PC-3 (cell line): ENCODE measurements around the gene TRIM44. TPM values are rescaled to one million over a fixed set of nuclear protein-coding genes. Genes with fewer than 3 reads are reported as not detected.

Experiments
- ATAC-seq: fragments of 200-7000 bp; cut with Tn5 transposase; 2 replicates; pipeline ENCODE4 v1.9.1; 2020; ENCODE audit warnings: mild to moderate bottlenecking, moderate library complexity
- BruUV-seq: library from RNA; stranded (reverse); fragments of 400-500 nt; replicated peaks from 2 replicates; lab custom pipeline; 2021; lab: Mats Ljungman, UMichigan
- CTCF ChIA-PET: fragments of 300-600 bp; sonication (Branson Sonifier 250); formaldehyde crosslinking; loops from one replicate; lab custom pipeline; 2022; ENCODE audit warnings: antibody characterized with exemption; lab: Charles Lee
- POLR2A ChIA-PET: fragments of 300-600 bp; sonication (Branson Sonifier 250); formaldehyde crosslinking; loops from one replicate; lab custom pipeline; 2022; ENCODE audit warnings: antibody characterized with exemption; ENCODE audit not compliant: unreplicated experiment; lab: Charles Lee
- DNase-seq: peaks from one replicate; pipeline ENCODE4 v3.0.0-alpha.2; 2015
- H2AFZ ChIP-seq: fragments of 300-600 bp; sonication (generic); 2 replicates; pipeline ENCODE4 v1.6.0; 2016; ENCODE audit warnings: antibody characterized with exemption, low read length
- H3F3A ChIP-seq: fragments of 300-600 bp; sonication (generic); one replicate; pipeline ENCODE4 v1.6.0; 2017; ENCODE audit warnings: antibody characterized with exemption, low read length, control low read depth, mild to moderate bottlenecking; ENCODE audit not compliant: unreplicated experiment
- H3K27ac ChIP-seq: fragments of 300-600 bp; sonication (generic); 2 replicates; pipeline ENCODE4 v1.5.1; 2016; ENCODE audit warnings: mild to moderate bottlenecking, low read length
- H3K27me3 ChIP-seq: fragments of 300-600 bp; sonication (generic); 2 replicates; pipeline ENCODE4 v1.6.1; 2016; ENCODE audit warnings: low read length, mixed read lengths
- H3K36me3 ChIP-seq: fragments of 300-600 bp; sonication (generic); 2 replicates; pipeline ENCODE4 v1.6.1; 2016; ENCODE audit warnings: low read depth, mixed run types, low read length, mixed read lengths
- H3K4me1 ChIP-seq: fragments of 300-600 bp; sonication (generic); 2 replicates; pipeline ENCODE4 v1.5.1; 2016; ENCODE audit warnings: low read length; ENCODE audit not compliant: insufficient read depth
- H3K4me2 ChIP-seq: fragments of 300-600 bp; sonication (generic); 2 replicates; pipeline ENCODE4 v1.6.0; 2016; ENCODE audit warnings: low read length
- H3K4me3 ChIP-seq: fragments of 300-600 bp; sonication (generic); 2 replicates; pipeline ENCODE4 v1.5.1; 2016; ENCODE audit warnings: mild to moderate bottlenecking, low read length, mixed read lengths
- H3K79me2 ChIP-seq: fragments of 300-600 bp; sonication (generic); 2 replicates; pipeline ENCODE4 v1.6.1; 2017; ENCODE audit warnings: low read length, mixed read lengths
- H3K9ac ChIP-seq: fragments of 300-600 bp; sonication (generic); 2 replicates; pipeline ENCODE4 v1.6.0; 2016; ENCODE audit warnings: mild to moderate bottlenecking, low read length
- H3K9me2 ChIP-seq: fragments of 300-600 bp; sonication (generic); replicated peaks from 2 replicates; pipeline ENCODE4 v1.6.1; 2016; ENCODE audit warnings: mixed run types, low read length, mixed read lengths
- H3K9me3 ChIP-seq: fragments of 300-600 bp; sonication (generic); 2 replicates; pipeline ENCODE4 v1.6.1; 2016; ENCODE audit warnings: low read length, mixed read lengths
- H4K20me1 ChIP-seq: fragments of 300-600 bp; sonication (generic); 2 replicates; pipeline ENCODE4 v1.6.1; 2016; ENCODE audit warnings: low read length, mixed read lengths
- EZH2 ChIP-seq: fragments of 300-600 bp; sonication (generic); IDR thresholded peaks from one replicate; pipeline ENCODE4 v1.6.1; 2017; ENCODE audit warnings: antibody characterized with exemption, mild to moderate bottlenecking, low read length; ENCODE audit not compliant: unreplicated experiment
- EZH2phosphoT487 ChIP-seq: fragments of 300-600 bp; sonication (generic); IDR thresholded peaks from 2 replicates; pipeline ENCODE4 v1.6.1; 2018; ENCODE audit warnings: mild to moderate bottlenecking, antibody characterized with exemption, low read length, borderline replicate concordance
- intact Hi-C: fragments of 100-400 bp; cut with micrococcal nuclease; formaldehyde crosslinking; loops from 2 replicates; pipeline ENCODE4 v1.9.0; 2023
- total RNA-seq: library from RNA; depleted of rRNA; stranded (reverse); fragments of >200 nt; gene quantifications from 2 replicates; pipeline ENCODE4 v1.2.3, GENCODE V29; 2014
- TF ChIP-seq, protein P1 (sequence below): fragments of 300-600 bp; sonication (generic); conservative IDR thresholded peaks from 2 replicates; pipeline ENCODE4 v1.5.1; 2017; ENCODE audit warnings: antibody characterized with exemption, low read depth, mild to moderate bottlenecking, low read length

Gene TRIM44
- total RNA-seq, 1 experiment from 2014 or later, result 14.0 TPM

DNA sequence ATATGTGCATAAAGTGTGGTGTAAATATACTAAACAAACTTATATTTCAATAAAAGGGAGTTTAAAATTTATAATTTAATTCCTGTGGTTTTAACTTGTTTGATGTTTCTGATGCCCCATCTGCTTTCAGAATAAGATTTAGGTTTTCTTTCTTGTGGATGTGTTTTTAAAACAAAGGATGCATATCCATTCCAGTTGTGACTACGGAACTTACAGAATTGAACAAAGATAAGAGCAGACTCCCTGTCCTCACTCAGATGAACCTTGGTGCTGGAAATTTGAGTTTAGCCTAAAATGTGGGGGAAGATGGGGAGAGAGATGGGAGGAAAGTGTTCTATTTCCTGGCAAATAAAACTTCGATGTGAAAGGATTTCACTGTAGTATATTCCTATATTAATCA is 41.8 kb upstream of the TRIM44 start:
- no peaks in the 10 kb centered on the region for H3K27me3 ChIP-seq
- ChIA-PET POLR2A (interaction anchor here (0.6 to 1.0 kb wide), 2 partner anchors 9 to 38 kb away, joined by 4 to 8 read pairs; no protein-coding TSS in a partner anchor), CTCF (interaction anchor here (1.1 to 1.2 kb wide), 2 partner anchors 201 kb away, joined by 5 to 17 read pairs; no protein-coding TSS in a partner anchor)
- DNase-seq, result no peak
- peak overlapping the region; percentile 93 for H3K27ac ChIP-seq
- no peaks in the 10 kb centered on the region for H3K36me3 ChIP-seq
- H3K79me2 ChIP-seq, result peaks cover 38% of the 10 kb centered on the region
- peak overlapping the region; percentile 86 for H3K9ac ChIP-seq
- H3K4me1 ChIP-seq, result peaks cover 55% of the 10 kb centered on the region
- no peak overlapping the region for H2AFZ ChIP-seq
- H3K4me2 ChIP-seq, result peak overlapping the region; percentile 87
- no peak for TF ChIP-seq EZH2phosphoT487
- TF ChIP-seq, protein P1, sequence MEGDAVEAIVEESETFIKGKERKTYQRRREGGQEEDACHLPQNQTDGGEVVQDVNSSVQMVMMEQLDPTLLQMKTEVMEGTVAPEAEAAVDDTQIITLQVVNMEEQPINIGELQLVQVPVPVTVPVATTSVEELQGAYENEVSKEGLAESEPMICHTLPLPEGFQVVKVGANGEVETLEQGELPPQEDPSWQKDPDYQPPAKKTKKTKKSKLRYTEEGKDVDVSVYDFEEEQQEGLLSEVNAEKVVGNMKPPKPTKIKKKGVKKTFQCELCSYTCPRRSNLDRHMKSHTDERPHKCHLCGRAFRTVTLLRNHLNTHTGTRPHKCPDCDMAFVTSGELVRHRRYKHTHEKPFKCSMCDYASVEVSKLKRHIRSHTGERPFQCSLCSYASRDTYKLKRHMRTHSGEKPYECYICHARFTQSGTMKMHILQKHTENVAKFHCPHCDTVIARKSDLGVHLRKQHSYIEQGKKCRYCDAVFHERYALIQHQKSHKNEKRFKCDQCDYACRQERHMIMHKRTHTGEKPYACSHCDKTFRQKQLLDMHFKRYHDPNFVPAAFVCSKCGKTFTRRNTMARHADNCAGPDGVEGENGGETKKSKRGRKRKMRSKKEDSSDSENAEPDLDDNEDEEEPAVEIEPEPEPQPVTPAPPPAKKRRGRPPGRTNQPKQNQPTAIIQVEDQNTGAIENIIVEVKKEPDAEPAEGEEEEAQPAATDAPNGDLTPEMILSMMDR, result no peak
- TF ChIP-seq EZH2, result no peak
- no peaks in the 10 kb centered on the region for H3F3A ChIP-seq
- no peak for ATAC-seq
- intact Hi-C loops, result loop anchor here (1.0 to 5.0 kb wide), 2 partner anchors 10 to 332 kb away; no protein-coding TSS in a partner anchor
- BruUV-seq, result no TSS peak
- peaks cover 7% of the 10 kb centered on the region for H4K20me1 ChIP-seq
- H3K9me3 ChIP-seq, result no peaks in the 10 kb centered on the region
- peak overlapping the region; percentile 88 for H3K4me3 ChIP-seq
- no peaks in the 10 kb centered on the region for H3K9me2 ChIP-seq

DNA sequence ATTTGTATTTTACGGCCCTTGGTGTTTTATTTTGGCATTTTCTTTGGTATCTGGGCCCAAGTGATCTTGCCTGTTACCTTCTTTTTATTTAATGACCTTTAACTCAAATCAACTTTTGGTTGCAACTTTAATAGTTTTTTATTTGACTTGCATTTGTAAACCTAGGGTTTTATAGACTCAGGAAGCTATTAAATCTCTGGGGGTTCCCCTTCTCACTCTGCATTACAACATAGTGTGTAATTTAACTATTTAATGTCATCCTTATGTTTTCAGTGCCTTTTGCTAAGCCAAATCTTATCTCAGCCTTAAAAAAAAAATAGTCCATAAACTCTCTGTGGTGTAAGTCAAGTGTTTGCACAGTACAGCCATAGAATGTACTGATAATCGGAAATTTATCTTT is 41.0 kb upstream of the TRIM44 start:
- Histone ChIP-seq H3K4me3 (peak overlapping the region; percentile 88), H3K27ac (peak overlapping the region; percentile 93), H3K79me2 (peaks cover 38% of the 10 kb centered on the region), H3K9me3 (no peaks in the 10 kb centered on the region), H3K36me3 (no peaks in the 10 kb centered on the region), H4K20me1 (peaks cover 7% of the 10 kb centered on the region), H3K4me1 (peaks cover 48% of the 10 kb centered on the region), H3K9ac (peak overlapping the region; percentile 86), H2AFZ (no peak overlapping the region), H3K27me3 (no peaks in the 10 kb centered on the region), H3F3A (no peaks in the 10 kb centered on the region), H3K4me2 (peak overlapping the region; percentile 87), H3K9me2 (no peaks in the 10 kb centered on the region)
- ChIA-PET POLR2A (interaction anchor here (0.6 to 1.0 kb wide), 3 partner anchors 8 to 92 kb away, joined by 4 to 8 read pairs (median 4); no protein-coding TSS in a partner anchor), CTCF (interaction anchor here (1.2 kb wide), 1 partner anchor 201 kb away, joined by 5 read pairs; no protein-coding TSS in a partner anchor)
- ATAC-seq (peak; percentile 1; the same call in 1 of the 2 replicates), DNase-seq (peak; percentile 76)
- intact Hi-C loops, result loop anchor here (1.0 to 5.0 kb wide), 2 partner anchors 9 to 331 kb away; no protein-coding TSS in a partner anchor
- TF ChIP-seq, protein P1, result no peak
- TF ChIP-seq EZH2 (no peak), EZH2phosphoT487 (no peak)
- no TSS peak for BruUV-seq

DNA sequence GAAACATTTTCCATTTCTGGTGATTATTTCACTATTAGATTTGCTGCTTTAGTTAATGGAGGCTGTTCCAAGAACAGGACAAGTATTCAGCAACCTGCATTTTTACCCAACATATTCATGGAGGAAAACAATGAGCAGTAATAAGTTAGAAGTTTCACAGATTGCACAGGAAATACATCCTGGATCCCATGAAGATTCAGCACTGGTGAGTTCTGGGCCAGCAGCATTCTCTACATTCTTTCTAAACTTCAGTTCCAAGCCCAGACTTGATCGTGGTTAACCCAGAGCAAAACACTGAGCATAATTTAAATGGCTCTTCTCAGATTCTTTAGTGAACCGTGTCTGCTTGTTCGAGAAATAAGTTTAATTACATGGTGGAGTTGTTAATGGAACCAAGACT is 40.5 kb upstream of the TRIM44 start:
- ChIA-PET POLR2A (no interaction called here), CTCF (interaction anchor here (1.2 kb wide), 1 partner anchor 200 kb away, joined by 5 read pairs; no protein-coding TSS in a partner anchor)
- Histone ChIP-seq H3K79me2 (peaks cover 38% of the 10 kb centered on the region), H3F3A (no peaks in the 10 kb centered on the region), H3K9me2 (no peaks in the 10 kb centered on the region), H3K4me2 (peak overlapping the region; percentile 87), H3K9me3 (no peaks in the 10 kb centered on the region), H3K36me3 (no peaks in the 10 kb centered on the region), H3K27me3 (no peaks in the 10 kb centered on the region), H3K4me3 (peak overlapping the region; percentile 88), H3K4me1 (peaks cover 44% of the 10 kb centered on the region), H2AFZ (no peak overlapping the region), H3K27ac (peak overlapping the region; percentile 93), H4K20me1 (peaks cover 7% of the 10 kb centered on the region), H3K9ac (no peak overlapping the region)
- no peak for ATAC-seq
- DNase-seq, result peak; percentile 64
- intact Hi-C loops, result loop anchor here (5.0 kb wide), 1 partner anchor 330 kb away; no protein-coding TSS in a partner anchor
- no TSS peak for BruUV-seq
- TF ChIP-seq, protein P1, result no peak
- TF ChIP-seq EZH2 (no peak), EZH2phosphoT487 (no peak)
